Tibial nerve (tissue), 4 donors: ENCODE data around the gene R3HDM4. TPM values are rescaled to one million over a fixed set of nuclear protein-coding genes. Genes with fewer than 3 reads are reported as not detected.

Experiments
- DNase-seq, 2 donors: peaks; one replicate each; pipeline ENCODE4 v3.0.0-alpha.2; 2019; ENCODE audit warnings: low spot score in 2 of 2
- H3K27ac ChIP-seq, 4 donors: fragments of 200-600 bp; sonication (generic) in 3 of 4; one replicate each; pipeline ENCODE4 v1.5.1; 2017 to 2019; ENCODE audit warnings: mild to moderate bottlenecking in 1 of 4
- H3K27me3 ChIP-seq, 2 donors: fragments of 200-600 bp; sonication (generic) in 1 of 2; one replicate each; pipeline versions ENCODE4 v1.5.1 to v1.6.0; 2017 to 2019
- H3K36me3 ChIP-seq, 3 donors: fragments of 200-600 bp; sonication (generic); one replicate each; pipeline ENCODE4 v1.5.1; 2018 to 2019
- H3K4me1 ChIP-seq, 4 donors: fragments of 200-600 bp; sonication (generic) in 3 of 4; one replicate each; pipeline ENCODE4 v1.5.1; 2017 to 2019
- H3K4me3 ChIP-seq, 4 donors: fragments of 200-600 bp; sonication (generic) in 3 of 4; one replicate each; pipeline ENCODE4 v1.5.1; 2017 to 2019; ENCODE audit warnings: mild to moderate bottlenecking in 1 of 4, moderate library complexity in 1 of 4
- H3K9me3 ChIP-seq, 4 donors: fragments of 200-600 bp; sonication (generic) in 3 of 4; one replicate each; pipeline ENCODE4 v1.5.1; 2017 to 2019
- CTCF ChIP-seq, 5 experiments: fragments of 200-600 bp in 3 of 5; fragments of 450-650 bp in 2 of 5; sonication (generic) in 3 of 5; IDR thresholded peaks; one replicate each; pipeline ENCODE4 v1.5.1; 2016 to 2019; ENCODE audit warnings: antibody characterized with exemption in 5 of 5, mild to moderate bottlenecking in 3 of 5, moderate library complexity in 2 of 5
- EP300 ChIP-seq, 2 donors: sonication (generic); formaldehyde crosslinking; IDR thresholded peaks; one replicate each; pipeline ENCODE4 v1.6.1; 2017; ENCODE audit warnings: antibody characterized with exemption in 2 of 2, mild to moderate bottlenecking in 1 of 2
- POLR2A ChIP-seq, 2 donors: fragments of 450-650 bp; IDR thresholded peaks; one replicate each; pipeline ENCODE4 v1.6.1; 2017; ENCODE audit warnings: antibody characterized with exemption in 2 of 2, mild to moderate bottlenecking in 2 of 2, moderate library complexity in 2 of 2
- WGBS, 2 donors: methylation state at CpG; one replicate each; pipeline ENCODE4 v1.1.5; 2018; 5-methylcytosine and 5-hydroxymethylcytosine counted together
- total RNA-seq, 4 donors: library from RNA; depleted of rRNA; stranded (reverse); fragments of >200 nt; gene quantifications; one replicate each; pipeline ENCODE4 v1.1.0, GENCODE V29; 2016

R3HDM4 gene
- total RNA-seq, 4 donors from 2014 or later: 30.2 to 47.7 (median 37.6) TPM

- DNase-seq: no peak
- TF ChIP-seq POLR2A (IDR thresholded peaks at IDR 0.05) (no peak), CTCF (IDR thresholded peaks at IDR 0.05) (no peak), EP300 (IDR thresholded peaks at IDR 0.05) (no peak)
- peaks cover 0 to 15% (median 3%) of the 10 kb centered on the region in 4 donors for H3K4me1 ChIP-seq
- no peak overlapping the region for H3K4me3 ChIP-seq
- H3K27ac ChIP-seq: no peak overlapping the region
- no peaks in the 10 kb centered on the region for H3K9me3 ChIP-seq
- 89 to 90% methylated on average over 17 to 21 of the region's 26 CpGs for WGBS, 2 donors
- no peaks in the 10 kb centered on the region for H3K27me3 ChIP-seq
- peaks cover 0 to 65% (median 9%) of the 10 kb centered on the region in 3 donors for H3K36me3 ChIP-seq
Observed at GRCh38 chr19:889662-890295, 23.2 kb downstream of the R3HDM4 start.

GRCh38 chr19:888581-889385, 24.2 kb downstream of the R3HDM4 start:
- H3K4me1 ChIP-seq: peaks cover 0 to 15% (median 3%) of the 10 kb centered on the region in 4 donors
- no peak overlapping the region for H3K27ac ChIP-seq
- no peaks in the 10 kb centered on the region for H3K27me3 ChIP-seq
- H3K36me3 ChIP-seq: peaks cover 0 to 75% (median 9%) of the 10 kb centered on the region in 3 donors
- no peaks in the 10 kb centered on the region for H3K9me3 ChIP-seq
- TF ChIP-seq POLR2A (IDR thresholded peaks at IDR 0.05) (no peak), CTCF (IDR thresholded peaks at IDR 0.05) (no peak), EP300 (IDR thresholded peaks at IDR 0.05) (no peak)
- H3K4me3 ChIP-seq: no peak overlapping the region
- no peak for DNase-seq
- WGBS, 2 donors: 86% methylated on average over 30 of the region's 30 CpGs

GRCh38 chr19:887599-887998, 25.4 kb downstream of the R3HDM4 start:
- Histone ChIP-seq H3K4me3 (no peak overlapping the region), H3K9me3 (no peaks in the 10 kb centered on the region), H3K27ac (no peak overlapping the region), H3K36me3 (peaks cover 0 to 87% (median 12%) of the 10 kb centered on the region in 3 donors), H3K27me3 (no peaks in the 10 kb centered on the region), H3K4me1 (peaks cover 0 to 11% (median 3%) of the 10 kb centered on the region in 4 donors)
- 92 to 95% methylated on average over 10 of the region's 10 CpGs for WGBS, 2 donors
- TF ChIP-seq EP300 (IDR thresholded peaks at IDR 0.05): no peak
- TF ChIP-seq POLR2A (IDR thresholded peaks at IDR 0.05): no peak
- TF ChIP-seq CTCF (IDR thresholded peaks at IDR 0.05): no peak
- no peak for DNase-seq

- Histone ChIP-seq H3K4me3 (no peak overlapping the region), H3K27me3 (no peaks in the 10 kb centered on the region), H3K27ac (no peak overlapping the region), H3K4me1 (peaks cover 0 to 9% (median 2%) of the 10 kb centered on the region in 4 donors), H3K36me3 (peaks cover 0 to 92% (median 13%) of the 10 kb centered on the region in 3 donors), H3K9me3 (no peaks in the 10 kb centered on the region)
- no peak for DNase-seq
- WGBS, 2 donors: 77 to 80% methylated on average over 16 of the region's 16 CpGs
- TF ChIP-seq CTCF (IDR thresholded peaks at IDR 0.05) (no peak), EP300 (IDR thresholded peaks at IDR 0.05) (no peak), POLR2A (IDR thresholded peaks at IDR 0.05) (no peak)
Observed at GRCh38 chr19:887072-887471, 25.9 kb downstream of the R3HDM4 start.
